ENCODE data around the gene VCAM1.

DNA sequence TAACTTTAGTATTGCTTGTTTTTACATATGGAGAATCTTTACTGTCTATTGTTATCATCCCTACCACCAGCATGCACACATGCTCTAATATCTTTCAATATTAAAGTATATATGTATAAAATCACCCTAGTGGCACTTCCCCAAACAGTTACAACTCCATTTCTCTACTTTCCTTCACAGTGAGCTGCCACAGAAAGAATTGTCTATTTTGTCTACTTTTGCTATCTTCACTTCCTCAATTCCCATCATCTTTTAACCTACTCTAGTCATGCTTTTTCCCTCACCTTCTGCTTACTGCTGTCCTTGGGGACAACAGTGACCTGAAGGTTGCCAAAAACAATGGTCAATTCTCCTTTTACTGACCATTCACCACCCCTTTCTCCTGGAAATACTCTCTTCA lies 59.2 kb downstream of the VCAM1 start:
- TF ChIP-seq, protein P1, sequence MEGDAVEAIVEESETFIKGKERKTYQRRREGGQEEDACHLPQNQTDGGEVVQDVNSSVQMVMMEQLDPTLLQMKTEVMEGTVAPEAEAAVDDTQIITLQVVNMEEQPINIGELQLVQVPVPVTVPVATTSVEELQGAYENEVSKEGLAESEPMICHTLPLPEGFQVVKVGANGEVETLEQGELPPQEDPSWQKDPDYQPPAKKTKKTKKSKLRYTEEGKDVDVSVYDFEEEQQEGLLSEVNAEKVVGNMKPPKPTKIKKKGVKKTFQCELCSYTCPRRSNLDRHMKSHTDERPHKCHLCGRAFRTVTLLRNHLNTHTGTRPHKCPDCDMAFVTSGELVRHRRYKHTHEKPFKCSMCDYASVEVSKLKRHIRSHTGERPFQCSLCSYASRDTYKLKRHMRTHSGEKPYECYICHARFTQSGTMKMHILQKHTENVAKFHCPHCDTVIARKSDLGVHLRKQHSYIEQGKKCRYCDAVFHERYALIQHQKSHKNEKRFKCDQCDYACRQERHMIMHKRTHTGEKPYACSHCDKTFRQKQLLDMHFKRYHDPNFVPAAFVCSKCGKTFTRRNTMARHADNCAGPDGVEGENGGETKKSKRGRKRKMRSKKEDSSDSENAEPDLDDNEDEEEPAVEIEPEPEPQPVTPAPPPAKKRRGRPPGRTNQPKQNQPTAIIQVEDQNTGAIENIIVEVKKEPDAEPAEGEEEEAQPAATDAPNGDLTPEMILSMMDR (conservative IDR thresholded peaks at IDR 0.05; ENCODE audit: low read depth, low read length): no peak
- TF ChIP-seq, protein P2, sequence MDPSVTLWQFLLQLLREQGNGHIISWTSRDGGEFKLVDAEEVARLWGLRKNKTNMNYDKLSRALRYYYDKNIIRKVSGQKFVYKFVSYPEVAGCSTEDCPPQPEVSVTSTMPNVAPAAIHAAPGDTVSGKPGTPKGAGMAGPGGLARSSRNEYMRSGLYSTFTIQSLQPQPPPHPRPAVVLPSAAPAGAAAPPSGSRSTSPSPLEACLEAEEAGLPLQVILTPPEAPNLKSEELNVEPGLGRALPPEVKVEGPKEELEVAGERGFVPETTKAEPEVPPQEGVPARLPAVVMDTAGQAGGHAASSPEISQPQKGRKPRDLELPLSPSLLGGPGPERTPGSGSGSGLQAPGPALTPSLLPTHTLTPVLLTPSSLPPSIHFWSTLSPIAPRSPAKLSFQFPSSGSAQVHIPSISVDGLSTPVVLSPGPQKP (IDR thresholded peaks at IDR 0.05; ENCODE audit: borderline replicate concordance, low read depth, low read length): no peak
- TF ChIP-seq FOS (IDR thresholded peaks at IDR 0.05; ENCODE audit: low read depth, low read length) (no peak), MAZ (IDR thresholded peaks at IDR 0.05; ENCODE audit: borderline replicate concordance, low read depth, low read length) (no peak), SMC3 (IDR thresholded peaks at IDR 0.05; ENCODE audit: low read depth, low read length) (no peak), POLR2A (IDR thresholded peaks at IDR 0.05; ENCODE audit: low read depth, low read length) (no peak)

All from IMR-90 (cell line).